HAP-1 (cell line): ENCODE data around the gene PIK3C2A.

Experiments
- DNase-seq, 2 experiments: peaks; one replicate each; pipeline ENCODE4 v3.0.0-alpha.2; 2016 to 2020; ENCODE audit warnings: low spot score in 2 of 2
- H3K27me3 ChIP-seq: fragments of 250-450 bp; sonication (Bioruptor Pico); 2 replicates; pipeline ENCODE4 v1.5.1; 2020; ENCODE audit warnings: low read depth, mild to moderate bottlenecking, moderate library complexity
- H3K36me3 ChIP-seq: fragments of 250-450 bp; sonication (Bioruptor Pico); replicated peaks from 2 replicates; pipeline ENCODE4 v1.5.1; 2020; ENCODE audit warnings: mild to moderate bottlenecking
- H3K4me1 ChIP-seq: fragments of 250-450 bp; sonication (Bioruptor Pico); 2 replicates; pipeline ENCODE4 v1.5.1; 2020; ENCODE audit warnings: mild to moderate bottlenecking
- H3K4me3 ChIP-seq: fragments of 250-450 bp; sonication (Bioruptor Pico); 2 replicates; pipeline ENCODE4 v1.5.1; 2020; ENCODE audit warnings: mild to moderate bottlenecking, moderate library complexity
- H3K9me3 ChIP-seq: fragments of 250-450 bp; sonication (Bioruptor Pico); 2 replicates; pipeline ENCODE4 v1.5.1; 2020; ENCODE audit warnings: mild to moderate bottlenecking, moderate library complexity
- in situ Hi-C: fragments of 300-500 bp; cut with MboI; formaldehyde crosslinking; loops from 3 replicates; pipeline ENCODE4 v1.14.3; 2020; ENCODE audit warnings: low sequenced_read_pairs, inconsistent platforms, mixed read lengths

PIK3C2A gene

DNA sequence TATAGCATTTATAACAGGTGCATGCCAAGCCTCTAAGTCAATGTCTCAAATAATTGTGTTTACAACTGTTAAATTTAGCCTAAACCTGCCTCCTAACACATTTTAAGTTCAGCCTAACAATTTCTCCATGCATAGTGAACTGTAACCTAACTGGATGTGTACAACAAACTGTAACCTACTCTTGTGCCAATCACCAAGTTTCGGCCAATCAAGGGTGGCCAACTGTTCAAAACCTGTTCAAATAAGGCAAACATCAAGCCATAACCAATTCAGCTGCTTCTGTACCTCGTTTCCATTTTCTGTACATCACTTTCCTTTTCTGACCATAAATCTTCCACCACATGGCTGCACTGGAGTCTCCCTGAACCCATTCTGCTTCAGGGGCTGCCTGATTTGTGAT is 45.4 kb downstream of the PIK3C2A start:
- Histone ChIP-seq H3K9me3 (no peaks in the 10 kb centered on the region), H3K4me3 (no peak overlapping the region), H3K4me1 (peaks cover 4% of the 10 kb centered on the region), H3K36me3 (no peaks in the 10 kb centered on the region), H3K27me3 (no peaks in the 10 kb centered on the region)
- DNase-seq: no peak
- in situ Hi-C loops: no loop called here

DNA sequence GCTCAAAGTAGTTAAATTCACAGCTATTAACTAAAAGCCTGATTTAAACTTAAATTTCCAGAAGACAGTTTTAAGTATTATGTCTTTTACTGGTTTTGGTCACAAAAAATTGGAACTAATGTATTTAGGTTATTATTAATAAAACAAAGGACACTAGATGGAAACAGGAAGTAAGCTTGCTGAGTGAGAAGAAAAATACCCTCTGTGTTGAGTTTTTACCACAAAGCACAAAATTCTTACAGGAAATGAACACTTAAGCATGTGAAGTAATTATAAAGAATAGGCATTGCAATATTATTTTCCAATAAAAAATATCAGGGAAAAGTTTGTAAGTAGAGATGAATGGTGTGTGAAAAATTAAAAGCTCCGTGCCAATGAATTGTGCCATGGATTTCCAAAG is 46.3 kb downstream of the PIK3C2A start:
- no peaks in the 10 kb centered on the region for H3K27me3 ChIP-seq
- H3K4me1 ChIP-seq: peaks cover 5% of the 10 kb centered on the region
- in situ Hi-C loops: no loop called here
- no peak overlapping the region for H3K4me3 ChIP-seq
- no peaks in the 10 kb centered on the region for H3K9me3 ChIP-seq
- H3K36me3 ChIP-seq: no peaks in the 10 kb centered on the region
- DNase-seq: no peak

- Histone ChIP-seq H3K27me3 (no peaks in the 10 kb centered on the region), H3K4me3 (no peak overlapping the region), H3K36me3 (no peaks in the 10 kb centered on the region; the same call in 1 of the 2 replicates), H3K4me1 (peaks cover 12% of the 10 kb centered on the region), H3K9me3 (no peaks in the 10 kb centered on the region)
- in situ Hi-C loops: no loop called here
- no peak for DNase-seq
Observed at GRCh38 chr11:17159441-17159840, 48.3 kb downstream of the PIK3C2A start.
